ENCODE results near the gene PCED1B. TPM values are rescaled to one million over a fixed set of nuclear protein-coding genes. Genes with fewer than 3 reads are reported as not detected.

PCED1B gene
- total and polyA plus RNA-seq, 8 donors: 0.60 to 8.1 (median 1.3) TPM

- H3K9me3 ChIP-seq: no peaks in the 10 kb centered on the region
- no peak for TF ChIP-seq CTCF (IDR thresholded peaks at IDR 0.05)
- H3K36me3 ChIP-seq: no peaks in the 10 kb centered on the region
- H3K27me3 ChIP-seq: no peaks in the 10 kb centered on the region
- no peak overlapping the region for H3K4me3 ChIP-seq
- peaks cover 4 to 30% of the 10 kb centered on the region in 2 donors for H3K4me1 ChIP-seq
- intact Hi-C loops (cut with DNase I): no loop called here
- ATAC-seq (no peak), DNase-seq (no peak)
- no peak overlapping the region for H3K27ac ChIP-seq
Observed at GRCh38 chr12:47225356-47225755, 145.9 kb downstream of the PCED1B start.

- Histone ChIP-seq H3K27me3 (no peaks in the 10 kb centered on the region), H3K36me3 (no peaks in the 10 kb centered on the region), H3K4me1 (peaks cover 4 to 24% of the 10 kb centered on the region in 2 donors), H3K27ac (no peak overlapping the region), H3K9me3 (no peaks in the 10 kb centered on the region), H3K4me3 (no peak overlapping the region)
- DNase-seq: no peak
- no peak for TF ChIP-seq CTCF (IDR thresholded peaks at IDR 0.05)
- no peak for ATAC-seq
- intact Hi-C loops (cut with DNase I): no loop called here
Observed at GRCh38 chr12:47226199-47226598, 146.8 kb downstream of the PCED1B start.

- Histone ChIP-seq H3K36me3 (no peaks in the 10 kb centered on the region), H3K27ac (no peak overlapping the region), H3K4me1 (peaks cover under 1 to 5% of the 10 kb centered on the region in 2 donors), H3K27me3 (no peaks in the 10 kb centered on the region), H3K9me3 (no peaks in the 10 kb centered on the region), H3K4me3 (no peak overlapping the region)
- DNase-seq: no peak
- intact Hi-C loops (cut with DNase I): no loop called here
- no peak for ATAC-seq
- no peak for TF ChIP-seq CTCF (IDR thresholded peaks at IDR 0.05)
Observed at GRCh38 chr12:47228802-47229201, 149.4 kb downstream of the PCED1B start.

DNA sequence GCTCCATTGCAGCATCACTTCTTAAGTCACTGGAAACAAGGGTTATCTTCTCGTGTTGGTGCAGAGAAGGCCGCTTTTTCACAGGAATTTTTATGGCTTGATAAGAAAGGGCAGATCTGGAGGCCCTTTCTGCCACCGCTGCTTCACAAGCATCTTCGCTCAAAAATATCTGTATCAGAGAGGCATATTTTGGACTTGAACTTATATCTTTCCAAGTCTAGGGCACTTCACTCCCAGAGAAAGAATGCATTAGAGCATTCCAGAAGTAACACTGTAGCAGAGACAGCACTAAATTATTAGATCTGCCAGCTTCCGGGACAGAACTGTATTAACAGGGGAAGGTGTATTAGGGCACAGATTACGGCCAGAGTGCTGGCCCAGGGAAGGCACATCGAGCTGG, 152.0 kb downstream of the PCED1B start:
- DNase-seq (no peak), ATAC-seq (peak; percentile 60)
- H3K36me3 ChIP-seq: peaks cover 0 to 10% of the 10 kb centered on the region in 2 donors
- H3K9me3 ChIP-seq: no peaks in the 10 kb centered on the region
- intact Hi-C loops (cut with DNase I): no loop called here
- H3K27me3 ChIP-seq: no peaks in the 10 kb centered on the region
- no peak overlapping the region for H3K27ac ChIP-seq
- TF ChIP-seq CTCF (IDR thresholded peaks at IDR 0.05): no peak
- H3K4me3 ChIP-seq: no peak overlapping the region
- peaks cover 0 to 4% of the 10 kb centered on the region in 2 donors for H3K4me1 ChIP-seq

GRCh38 chr12:47234576-47235141, 155.2 kb downstream of the PCED1B start:
- no peaks in the 10 kb centered on the region for H3K9me3 ChIP-seq
- H3K27ac ChIP-seq: no peak overlapping the region
- intact Hi-C loops (cut with DNase I): no loop called here
- ATAC-seq (peak; percentile 69), DNase-seq (peak in 1 of 4 donors; percentile 59)
- H3K27me3 ChIP-seq: no peaks in the 10 kb centered on the region
- TF ChIP-seq CTCF (IDR thresholded peaks at IDR 0.05): no peak
- no peak overlapping the region for H3K4me3 ChIP-seq
- peaks cover 0 to 10% of the 10 kb centered on the region in 2 donors for H3K36me3 ChIP-seq
- H3K4me1 ChIP-seq: peaks cover 4 to 7% of the 10 kb centered on the region in 2 donors
